GM12872 (cell line): ENCODE measurements around the gene PRX.

ENCODE experiments used
- CTCF ChIP-seq: IDR thresholded peaks from 3 replicates; pipeline ENCODE4 v1.5.1; 2011; ENCODE audit warnings: low read depth, mild to moderate bottlenecking, low read length, moderate library complexity; ENCODE audit not compliant: insufficient read depth

The PRX gene

GRCh38 chr19:40383668-40384248 is 29.4 kb downstream of the PRX start:
- TF ChIP-seq CTCF: no peak

GRCh38 chr19:40381321-40381720 is 31.9 kb downstream of the PRX start:
- TF ChIP-seq CTCF: no peak

- no peak for TF ChIP-seq CTCF
These were observed 32.8 kb downstream of the PRX start for GRCh38 chr19:40380199-40381037.

GRCh38 chr19:40379446-40380198 is 33.6 kb downstream of the PRX start:
- no peak for TF ChIP-seq CTCF

GRCh38 chr19:40378509-40378908 is 34.7 kb downstream of the PRX start:
- TF ChIP-seq CTCF: 0 out of 3 replicates have a peak, but pooled peaks have one; percentile 5

- no peak for TF ChIP-seq CTCF
These were observed 35.2 kb downstream of the PRX start for GRCh38 chr19:40377876-40378385.

GRCh38 chr19:40376286-40376862 is 36.8 kb downstream of the PRX start:
- no peak for TF ChIP-seq CTCF
